Measurements from ENCODE around the gene SNRPD2.

Gene SNRPD2

GRCh38 chr19:45716359-45717130 is 24.8 kb upstream of the SNRPD2 start:
- peak overlapping the region; percentile 57 to 99 for H3K4me3 ChIP-seq (ENCODE audit: low read depth in 1 of 2, low read length in 2 of 2)
- peak overlapping the region; percentile 83 for H3K9ac ChIP-seq (ENCODE audit: low read length)
- peak overlapping the region; percentile 74 for H3K27ac ChIP-seq (ENCODE audit: low read depth, low read length)
- no peaks in the 10 kb centered on the region for H3K9me3 ChIP-seq (ENCODE audit: low read length)
- no peaks in the 10 kb centered on the region for H3K36me3 ChIP-seq (ENCODE audit: insufficient read depth, low read length)
- H3K27me3 ChIP-seq (ENCODE audit: control insufficient read depth in 1 of 2, insufficient read depth in 2 of 2, low read length in 2 of 2), result no peaks in the 10 kb centered on the region
- peaks cover 9% of the 10 kb centered on the region for H3K4me1 ChIP-seq (ENCODE audit: insufficient read depth, low read length)

GRCh38 chr19:45715139-45715538 is 23.4 kb upstream of the SNRPD2 start:
- Histone ChIP-seq H3K4me3 (ENCODE audit: low read depth in 1 of 2, low read length in 2 of 2) (no peak overlapping the region), H3K27me3 (ENCODE audit: control insufficient read depth in 1 of 2, insufficient read depth in 2 of 2, low read length in 2 of 2) (no peaks in the 10 kb centered on the region), H3K27ac (ENCODE audit: low read depth, low read length) (no peak overlapping the region), H3K9me3 (ENCODE audit: low read length) (no peaks in the 10 kb centered on the region), H3K36me3 (ENCODE audit: insufficient read depth, low read length) (no peaks in the 10 kb centered on the region), H3K4me1 (ENCODE audit: insufficient read depth, low read length) (peaks cover 16% of the 10 kb centered on the region), H3K9ac (ENCODE audit: low read length) (no peak overlapping the region)

DNA sequence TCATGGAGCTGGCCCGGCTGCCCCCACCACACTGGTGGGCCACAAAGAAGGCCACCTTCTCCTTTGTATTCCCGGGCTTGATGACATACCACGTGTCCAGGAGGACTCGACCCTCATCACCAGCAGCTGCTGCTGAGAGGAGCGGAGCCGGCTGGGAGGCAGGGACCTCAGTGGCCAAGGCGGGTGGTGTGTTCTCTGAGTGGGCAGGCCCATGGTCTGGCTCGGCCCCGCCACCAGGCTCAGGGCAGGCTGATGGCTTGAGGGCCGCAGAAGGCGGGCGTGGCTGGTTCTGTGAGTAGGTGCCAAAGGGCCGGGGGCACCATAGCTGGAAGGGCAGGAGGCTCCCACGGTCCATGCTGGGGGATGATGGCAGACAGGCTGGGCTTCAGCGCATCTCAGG is 21.4 kb upstream of the SNRPD2 start:
- Histone ChIP-seq H3K36me3 (ENCODE audit: insufficient read depth, low read length) (no peaks in the 10 kb centered on the region), H3K27ac (ENCODE audit: low read depth, low read length) (no peak overlapping the region), H3K27me3 (ENCODE audit: control insufficient read depth in 1 of 2, insufficient read depth in 2 of 2, low read length in 2 of 2) (no peaks in the 10 kb centered on the region), H3K4me1 (ENCODE audit: insufficient read depth, low read length) (peaks cover 11% of the 10 kb centered on the region), H3K9ac (ENCODE audit: low read length) (no peak overlapping the region), H3K9me3 (ENCODE audit: low read length) (no peaks in the 10 kb centered on the region), H3K4me3 (ENCODE audit: low read depth in 1 of 2, low read length in 2 of 2) (no peak overlapping the region)

DNA sequence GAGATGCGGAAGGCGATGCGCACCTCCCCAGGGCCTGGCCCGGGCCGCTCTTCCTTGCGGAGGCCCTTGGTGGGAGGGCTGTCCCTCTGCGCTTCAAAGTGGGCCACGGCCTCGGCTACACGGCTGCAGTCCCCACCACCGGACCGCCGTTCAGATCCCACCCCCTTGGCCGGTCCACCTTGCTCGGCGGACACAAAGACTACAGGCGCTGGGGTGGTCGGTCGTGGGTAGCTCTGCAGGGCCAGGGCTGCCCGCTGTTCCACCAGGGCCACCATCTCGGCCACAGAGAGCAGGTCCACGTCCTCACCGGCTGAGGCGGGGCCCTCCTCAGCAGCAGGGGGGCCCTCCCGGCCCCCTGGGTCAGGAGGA is 20.9 kb upstream of the SNRPD2 start:
- no peaks in the 10 kb centered on the region for H3K36me3 ChIP-seq (ENCODE audit: insufficient read depth, low read length)
- H3K27ac ChIP-seq (ENCODE audit: low read depth, low read length), result no peak overlapping the region
- H3K4me1 ChIP-seq (ENCODE audit: insufficient read depth, low read length), result peaks cover 7% of the 10 kb centered on the region
- no peaks in the 10 kb centered on the region for H3K27me3 ChIP-seq (ENCODE audit: control insufficient read depth in 1 of 2, insufficient read depth in 2 of 2, low read length in 2 of 2)
- no peaks in the 10 kb centered on the region for H3K9me3 ChIP-seq (ENCODE audit: low read length)
- no peak overlapping the region for H3K4me3 ChIP-seq (ENCODE audit: low read depth in 1 of 2, low read length in 2 of 2)
- H3K9ac ChIP-seq (ENCODE audit: low read length), result no peak overlapping the region

DNA sequence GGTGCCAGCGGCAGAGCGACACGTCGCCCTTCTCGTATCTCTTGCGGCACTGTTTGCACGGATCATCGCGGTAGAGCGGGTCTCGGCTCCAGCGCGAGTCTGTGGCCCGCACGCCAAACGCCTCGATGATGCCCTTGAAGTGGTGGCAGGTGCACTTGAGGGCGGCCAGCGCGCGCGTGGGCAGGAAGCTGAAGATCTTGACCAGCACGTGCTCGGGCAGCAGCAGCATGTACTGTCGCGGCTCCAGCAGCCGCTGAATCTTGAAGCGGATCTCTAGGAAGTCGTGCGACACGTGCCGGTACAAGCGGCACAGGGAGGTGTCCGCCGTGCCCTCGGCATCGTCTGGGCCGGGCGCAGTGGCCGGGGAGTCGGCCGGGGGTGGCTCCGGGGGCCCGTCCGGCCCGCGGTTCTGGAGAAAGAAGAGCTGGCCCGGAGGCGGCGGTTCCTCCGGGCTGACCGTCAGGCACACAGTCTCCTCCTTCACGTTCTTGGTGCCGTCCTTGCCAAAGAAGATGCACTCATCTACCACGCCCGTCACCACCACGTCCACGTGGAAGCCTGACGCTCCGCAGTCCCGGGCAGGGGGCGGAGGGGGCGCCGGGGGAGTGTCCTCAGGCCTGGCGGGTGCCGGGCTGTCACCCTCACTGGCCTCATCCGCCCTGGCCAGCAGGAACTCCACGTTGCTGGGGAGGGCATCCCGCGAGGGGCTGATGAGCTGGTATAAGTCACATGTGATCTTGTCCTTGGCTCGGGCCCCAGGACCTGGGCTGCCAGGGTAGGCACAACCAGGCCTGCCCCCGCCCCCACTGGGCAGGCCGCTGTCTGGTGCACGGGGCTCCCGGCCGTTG is 20.3 kb upstream of the SNRPD2 start:
- Histone ChIP-seq H3K4me3 (ENCODE audit: low read depth in 1 of 2, low read length in 2 of 2) (no peak overlapping the region), H3K9me3 (ENCODE audit: low read length) (no peaks in the 10 kb centered on the region), H3K36me3 (ENCODE audit: insufficient read depth, low read length) (no peaks in the 10 kb centered on the region), H3K27me3 (ENCODE audit: control insufficient read depth in 1 of 2, insufficient read depth in 2 of 2, low read length in 2 of 2) (no peaks in the 10 kb centered on the region), H3K4me1 (ENCODE audit: insufficient read depth, low read length) (peaks cover 7% of the 10 kb centered on the region), H3K27ac (ENCODE audit: low read depth, low read length) (no peak overlapping the region), H3K9ac (ENCODE audit: low read length) (no peak overlapping the region)

DNA sequence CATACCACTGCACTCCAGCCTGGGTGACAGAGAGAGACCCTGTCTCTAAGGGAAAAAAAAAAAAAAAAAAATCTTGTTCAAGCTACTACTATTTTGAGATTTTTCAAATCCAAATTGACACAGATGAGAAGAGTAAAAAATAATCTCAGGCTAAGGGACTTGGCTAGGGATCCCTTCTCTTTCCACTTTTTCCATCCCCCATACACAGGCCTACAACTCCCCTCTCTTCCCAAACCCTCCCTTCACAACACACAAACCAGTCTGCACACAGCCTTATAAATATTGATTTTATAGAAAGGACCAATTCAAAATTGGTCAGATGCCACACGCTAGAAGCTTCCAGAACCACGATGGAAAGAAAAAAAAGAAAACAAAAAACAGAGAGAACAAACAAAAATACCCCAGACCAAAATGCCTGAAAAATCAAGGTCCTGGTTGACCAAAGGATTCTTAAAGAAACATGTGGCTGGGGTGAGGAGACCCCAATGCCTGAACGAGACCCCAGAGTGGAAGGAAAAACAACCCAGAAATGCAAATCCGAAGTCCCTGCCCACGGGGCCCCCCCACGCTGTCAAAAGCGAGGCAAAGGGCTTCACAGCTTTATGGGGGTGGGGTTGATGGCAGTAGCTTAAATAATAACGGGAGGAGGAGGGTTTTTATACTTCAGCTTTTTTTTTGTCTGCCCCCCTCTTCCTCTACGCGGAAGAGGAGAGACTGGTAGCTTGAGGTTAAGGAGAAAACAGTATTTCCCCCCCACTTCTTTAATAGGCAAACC is 18.8 kb upstream of the SNRPD2 start:
- H3K27me3 ChIP-seq (ENCODE audit: control insufficient read depth in 1 of 2, insufficient read depth in 2 of 2, low read length in 2 of 2), result no peaks in the 10 kb centered on the region
- H3K4me3 ChIP-seq (ENCODE audit: low read depth in 1 of 2, low read length in 2 of 2), result no peak overlapping the region
- H3K9ac ChIP-seq (ENCODE audit: low read length), result no peak overlapping the region
- no peak overlapping the region for H3K27ac ChIP-seq (ENCODE audit: low read depth, low read length)
- no peaks in the 10 kb centered on the region for H3K36me3 ChIP-seq (ENCODE audit: insufficient read depth, low read length)
- H3K9me3 ChIP-seq (ENCODE audit: low read length), result no peaks in the 10 kb centered on the region
- H3K4me1 ChIP-seq (ENCODE audit: insufficient read depth, low read length), result peaks cover 7% of the 10 kb centered on the region

GRCh38 chr19:45705710-45706415 is 14.1 kb upstream of the SNRPD2 start:
- H3K9me3 ChIP-seq (ENCODE audit: low read length), result no peaks in the 10 kb centered on the region
- no peak overlapping the region for H3K27ac ChIP-seq (ENCODE audit: low read depth, low read length)
- H3K9ac ChIP-seq (ENCODE audit: low read length), result no peak overlapping the region
- peaks cover 6% of the 10 kb centered on the region for H3K4me1 ChIP-seq (ENCODE audit: insufficient read depth, low read length)
- peaks cover 3% of the 10 kb centered on the region for H3K36me3 ChIP-seq (ENCODE audit: insufficient read depth, low read length)
- H3K4me3 ChIP-seq (ENCODE audit: low read depth in 1 of 2, low read length in 2 of 2), result no peak overlapping the region
- no peaks in the 10 kb centered on the region for H3K27me3 ChIP-seq (ENCODE audit: control insufficient read depth in 1 of 2, insufficient read depth in 2 of 2, low read length in 2 of 2)

- Histone ChIP-seq H3K4me3 (ENCODE audit: low read depth in 1 of 2, low read length in 2 of 2) (no peak overlapping the region), H3K27me3 (ENCODE audit: control insufficient read depth in 1 of 2, insufficient read depth in 2 of 2, low read length in 2 of 2) (no peaks in the 10 kb centered on the region), H3K27ac (ENCODE audit: low read depth, low read length) (no peak overlapping the region), H3K9me3 (ENCODE audit: low read length) (no peaks in the 10 kb centered on the region), H3K4me1 (ENCODE audit: insufficient read depth, low read length) (no peaks in the 10 kb centered on the region), H3K9ac (ENCODE audit: low read length) (no peak overlapping the region), H3K36me3 (ENCODE audit: insufficient read depth, low read length) (peaks cover 3% of the 10 kb centered on the region)
Observed at GRCh38 chr19:45705115-45705514, 13.4 kb upstream of the SNRPD2 start.

- Histone ChIP-seq H3K27ac (ENCODE audit: low read depth, low read length) (no peak overlapping the region), H3K27me3 (ENCODE audit: control insufficient read depth in 1 of 2, insufficient read depth in 2 of 2, low read length in 2 of 2) (no peaks in the 10 kb centered on the region), H3K4me1 (ENCODE audit: insufficient read depth, low read length) (no peaks in the 10 kb centered on the region), H3K9ac (ENCODE audit: low read length) (no peak overlapping the region), H3K4me3 (ENCODE audit: low read depth in 1 of 2, low read length in 2 of 2) (no peak overlapping the region), H3K36me3 (ENCODE audit: insufficient read depth, low read length) (peaks cover 3% of the 10 kb centered on the region), H3K9me3 (ENCODE audit: low read length) (no peaks in the 10 kb centered on the region)
Observed at GRCh38 chr19:45701676-45702075, 9.9 kb upstream of the SNRPD2 start.

DNA sequence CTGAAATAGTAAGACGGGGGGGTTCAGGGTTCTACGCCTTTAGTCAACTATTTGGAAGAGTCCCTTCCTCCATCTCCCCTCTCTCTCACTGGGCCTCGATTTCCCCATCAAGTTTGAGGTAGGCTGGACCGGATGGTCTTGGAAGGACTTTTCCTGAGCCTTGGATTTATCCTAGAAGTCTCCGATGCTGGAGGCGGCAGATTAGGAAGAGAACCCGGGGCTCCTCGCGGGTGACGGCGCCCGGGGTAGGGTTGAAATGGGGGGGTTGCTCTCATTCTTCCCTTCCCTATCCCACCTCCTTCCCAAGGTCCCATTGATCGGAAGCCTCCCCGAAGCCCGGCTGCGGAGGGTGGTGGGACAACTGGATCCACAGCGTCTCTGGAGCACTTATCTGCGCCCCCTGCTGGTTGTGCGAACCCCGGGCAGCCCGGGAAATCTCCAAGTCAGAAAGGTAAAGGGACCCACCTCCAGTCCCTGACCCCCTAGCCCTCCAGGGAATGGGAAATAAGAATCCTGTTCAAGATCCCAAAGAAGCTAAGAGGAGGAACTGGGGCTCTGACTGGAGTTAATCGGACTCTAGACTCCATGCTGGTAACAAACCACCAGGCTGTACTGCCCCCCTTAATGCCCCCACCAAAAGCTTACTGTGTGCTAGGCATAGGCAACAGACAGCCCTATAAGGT is 1.5 kb upstream of the SNRPD2 start:
- no peaks in the 10 kb centered on the region for H3K27me3 ChIP-seq (ENCODE audit: control insufficient read depth in 1 of 2, insufficient read depth in 2 of 2, low read length in 2 of 2)
- H3K27ac ChIP-seq (ENCODE audit: low read depth, low read length), result peak overlapping the region; percentile 91
- H3K9ac ChIP-seq (ENCODE audit: low read length), result peak overlapping the region; percentile 72

More for the DNA sequence above, 1.5 kb upstream of the SNRPD2 start:
- H3K9me3 ChIP-seq (ENCODE audit: low read length), result no peaks in the 10 kb centered on the region
- peaks cover 3% of the 10 kb centered on the region for H3K36me3 ChIP-seq (ENCODE audit: insufficient read depth, low read length)
- H3K4me1 ChIP-seq (ENCODE audit: insufficient read depth, low read length), result peaks cover 13% of the 10 kb centered on the region
- H3K4me3 ChIP-seq (ENCODE audit: low read depth in 1 of 2, low read length in 2 of 2), result peak overlapping the region; percentile 82 to 83
